ENCODE measurements around the gene PTPRQ. TPM values are rescaled to one million over a fixed set of nuclear protein-coding genes. Genes with fewer than 3 reads are reported as not detected.

Gene PTPRQ
- total and polyA plus RNA-seq, 9 of the 15 experiments (the other 6 are each of a cell fraction or from before 2014, with no cell fraction given), result not detected

- Histone ChIP-seq H3K4me1 (replicated peaks in 1 of 2; ENCODE audit: control insufficient read depth in 2 of 2, insufficient read depth in 2 of 2, low read length in 2 of 2) (no peaks in the 10 kb centered on the region), H3K9me1 (ENCODE audit: control insufficient read depth, insufficient read depth, low read length) (no peaks in the 10 kb centered on the region), H4K20me1 (replicated peaks; ENCODE audit: control insufficient read depth, insufficient read depth, low read length) (no peaks in the 10 kb centered on the region), H3K9ac (ENCODE audit: insufficient read depth in 1 of 2, low read depth in 2 of 2, low read length in 2 of 2) (no peak overlapping the region), H3K27ac (ENCODE audit: extremely low read depth, low read depth, low read length) (no peak overlapping the region), H2AFZ (ENCODE audit: low read depth, low read length) (no peak overlapping the region), H3K4me3 (no peak overlapping the region), H3K79me2 (ENCODE audit: control insufficient read depth, insufficient read depth, low read length) (no peaks in the 10 kb centered on the region), H3K9me3 (replicated peaks; ENCODE audit: control insufficient read depth, insufficient read depth, low read depth, low read length) (no peaks in the 10 kb centered on the region), H3K4me2 (ENCODE audit: insufficient read depth, low read length) (no peak overlapping the region), H3K36me3 (ENCODE audit: control insufficient read depth, insufficient read depth, low read length) (no peaks in the 10 kb centered on the region), H3K27me3 (ENCODE audit: control insufficient read depth in 2 of 2, insufficient read depth in 2 of 2, low read length in 2 of 2) (no peaks in the 10 kb centered on the region)
- FAIRE-seq (no peak), DNase-seq (ENCODE audit: extremely low read depth in 1 of 4, low spot score in 3 of 4) (no peak), ATAC-seq (no peak)
- intact Hi-C loops (cut with micrococcal nuclease), result no loop called here
- in situ Hi-C loops (cut with MboI), result no loop called here
- CTCF ChIA-PET (ENCODE audit: low intra/inter-chr PET ratio), result no interaction called here
- under 1% methylated on average over 11 of the region's 12 CpGs for WGBS (ENCODE audit: insufficient coverage, low coverage, missing lambda C conversion rate)
- POLR2A ChIA-PET, result no interaction called here
- BruUV-seq (replicated peaks), result no TSS peak
- TF ChIP-seq ZNF212 (CRISPR knock-in tag; IDR thresholded peaks at IDR 0.05) (no peak), BCLAF1 (IDR thresholded peaks at IDR 0.05; ENCODE audit: borderline replicate concordance in 1 of 2, control insufficient read depth in 1 of 2, low read depth in 2 of 2, low read length in 1 of 2) (no peak), ETV5 (CRISPR knock-in tag; IDR thresholded peaks at IDR 0.05; ENCODE audit: low read depth) (no peak), CREB1 (IDR thresholded peaks at IDR 0.05) (no peak), CREB1 (CRISPR knock-in tag; IDR thresholded peaks at IDR 0.05) (no peak), TAF15 (IDR thresholded peaks at IDR 0.05; ENCODE audit: low read depth, low read length) (no peak), CUX1 (CRISPR knock-in tag; IDR thresholded peaks at IDR 0.05) (no peak), TAF1 (IDR thresholded peaks at IDR 0.05; ENCODE audit: control insufficient read depth, extremely low read depth, insufficient read depth, low read length, severe bottlenecking) (no peak), ZNF644 (tag; IDR thresholded peaks at IDR 0.05; ENCODE audit: low read depth) (no peak), ZNF583 (CRISPR knock-in tag; IDR thresholded peaks at IDR 0.05) (no peak), E2F4 (CRISPR knock-in tag; IDR thresholded peaks at IDR 0.05; ENCODE audit: low read depth) (no peak)
These were observed 259.1 kb downstream of the PTPRQ start for GRCh38 chr12:80702889-80703805.

Data from K562 (cell line).